ENCODE measurements around the gene MBP. TPM values are rescaled to one million over a fixed set of nuclear protein-coding genes. Genes with fewer than 3 reads are reported as not detected.

MBP gene
- polyA plus RNA-seq, 4 donors, result 19.6 to 25.1 (median 20.5) TPM

DNA sequence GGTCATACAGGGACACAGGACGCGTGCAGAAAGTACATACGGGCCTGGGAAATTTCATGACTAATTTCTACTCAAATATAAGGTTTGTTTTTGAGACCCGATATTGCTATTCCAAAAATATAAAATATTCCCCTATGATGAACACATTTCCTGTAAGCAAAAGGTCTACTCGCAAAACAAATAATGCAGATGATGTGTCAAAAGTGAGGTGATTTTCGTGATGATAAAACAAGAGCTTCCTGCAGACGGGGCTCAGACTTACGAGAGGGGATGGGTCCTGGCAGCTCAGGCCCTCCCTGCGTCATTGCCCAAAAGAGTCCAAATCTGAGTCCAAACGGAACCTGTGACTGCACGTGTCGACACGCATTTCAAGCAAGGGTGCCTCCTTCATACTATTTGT lies 62.7 kb downstream of the MBP start:
- DNase-seq (ENCODE audit: low read depth in 4 of 4, low spot score in 3 of 4), result no peak

DNA sequence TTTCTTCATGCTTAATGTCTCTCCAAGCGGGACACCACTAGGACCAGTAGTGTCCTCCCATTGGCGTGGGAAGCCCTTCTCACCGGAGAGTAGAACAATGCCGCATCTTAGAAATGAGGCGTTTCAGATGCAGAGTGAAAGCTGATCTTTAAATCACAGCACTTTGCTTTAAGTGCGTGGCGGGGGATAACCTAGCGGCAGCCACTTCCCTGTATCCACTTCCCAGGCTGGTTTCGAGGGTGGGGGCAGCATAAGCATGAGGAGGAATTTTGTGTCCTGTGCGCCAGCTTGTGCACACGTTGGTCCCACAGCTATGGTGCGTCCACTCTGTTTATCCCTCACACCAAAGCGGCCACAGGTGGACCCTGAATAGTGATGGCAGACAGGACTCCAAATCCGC lies 63.1 kb downstream of the MBP start:
- no peak for DNase-seq (ENCODE audit: low read depth in 4 of 4, low spot score in 3 of 4)

DNA sequence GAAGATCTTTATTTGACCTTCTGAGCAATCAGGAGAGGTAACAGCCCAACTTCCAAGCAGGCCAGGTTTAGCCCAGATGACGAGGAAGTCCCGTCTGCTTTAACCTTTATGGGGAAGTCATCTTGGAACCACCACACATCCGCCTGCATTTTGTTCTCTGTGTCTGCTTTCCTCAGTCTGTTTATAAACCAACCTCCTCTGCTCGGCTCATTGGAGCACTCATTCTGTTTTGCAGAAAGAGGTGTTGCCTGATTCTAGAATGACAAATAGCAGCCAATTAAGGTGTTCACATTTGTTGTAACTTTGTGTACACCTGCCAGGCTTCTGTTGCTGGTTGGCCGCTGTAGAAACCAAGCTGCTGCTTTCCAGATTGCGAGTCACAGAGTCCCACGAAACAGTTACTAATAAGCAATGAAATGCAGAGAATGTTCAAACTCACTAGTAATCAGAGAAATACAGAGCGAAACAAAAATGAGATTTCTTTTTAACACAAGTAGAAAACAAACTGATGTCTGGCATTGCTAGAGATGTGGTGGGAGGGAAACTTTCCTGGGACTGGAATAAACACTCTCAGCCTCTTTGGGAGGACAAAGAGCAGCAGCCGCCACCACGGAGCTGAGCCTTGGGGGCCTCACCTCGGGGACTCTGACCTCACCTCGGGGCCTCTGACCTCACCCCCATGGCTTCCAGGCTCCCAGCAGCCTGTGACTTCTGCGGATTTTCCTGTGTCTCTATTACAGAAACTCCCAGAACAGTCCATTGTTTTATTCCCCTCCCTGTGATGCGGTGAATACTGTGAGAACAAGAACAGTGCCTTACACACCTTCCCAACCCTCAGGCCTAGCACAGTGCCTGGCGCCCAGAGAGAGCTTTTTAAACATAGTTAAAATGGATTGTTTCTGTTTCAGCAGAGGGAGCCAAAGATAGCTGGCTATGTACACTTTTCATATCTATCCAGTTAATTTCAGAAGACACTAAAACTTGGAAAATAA lies 64.0 kb downstream of the MBP start:
- DNase-seq (ENCODE audit: low read depth in 4 of 4, low spot score in 3 of 4), result no peak

DNA sequence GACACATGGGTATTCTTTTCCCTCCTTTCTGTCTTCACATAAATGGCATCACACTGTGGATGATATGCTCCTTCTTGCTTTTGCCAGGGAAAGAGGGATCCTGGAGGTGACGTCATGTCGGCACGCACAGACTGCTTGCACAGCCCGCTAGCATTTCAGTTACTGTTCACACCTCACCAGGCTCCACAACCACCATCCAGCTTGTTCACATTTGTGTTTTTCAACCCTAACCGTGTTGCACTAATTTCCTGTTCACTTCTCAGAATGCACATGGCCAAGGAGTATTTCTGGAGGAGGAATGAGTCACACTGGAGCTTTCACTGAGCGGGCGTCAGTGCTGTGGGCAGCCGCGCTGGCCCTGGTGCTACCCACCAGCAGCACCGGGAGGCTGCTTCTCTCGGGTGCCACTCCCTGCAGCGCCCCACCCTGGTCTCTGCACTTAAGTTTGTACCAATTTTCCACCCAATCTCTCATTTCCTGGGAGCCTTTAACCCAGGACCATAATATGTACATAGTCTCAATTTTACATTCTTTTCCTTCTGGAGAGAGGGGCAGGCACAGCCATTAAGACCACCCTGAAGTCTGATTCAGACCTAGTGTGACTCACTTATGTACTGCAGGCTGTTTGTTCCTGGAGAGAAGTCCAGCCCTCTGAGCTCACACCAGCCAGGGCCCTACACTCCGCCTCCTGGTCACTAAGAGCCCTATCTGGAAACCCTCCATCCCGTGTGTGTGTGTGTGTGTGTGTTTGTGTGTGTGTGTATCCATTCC lies 65.1 kb downstream of the MBP start:
- DNase-seq (ENCODE audit: low read depth in 4 of 4, low spot score in 3 of 4), result no peak

DNA sequence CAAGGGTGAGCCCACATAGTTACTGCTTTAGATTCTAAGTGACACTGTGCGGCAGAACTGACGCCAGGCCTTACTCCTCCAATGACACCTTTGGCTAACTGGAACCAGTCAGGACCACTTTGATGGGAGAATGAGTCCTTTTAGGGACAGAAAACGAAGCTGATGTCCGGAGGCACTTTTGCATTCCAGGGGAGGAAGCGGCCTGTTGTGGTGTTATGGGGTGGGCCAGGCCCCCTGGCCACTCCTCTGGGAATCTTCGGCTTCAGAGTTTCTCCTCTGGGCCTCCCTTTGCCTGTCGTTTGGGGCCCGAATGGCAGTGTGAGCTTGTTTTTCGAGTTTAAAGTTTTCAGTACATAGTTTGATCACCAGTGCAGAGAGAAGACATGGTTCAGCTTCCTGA lies 65.9 kb downstream of the MBP start:
- no peak for DNase-seq (ENCODE audit: low read depth in 4 of 4, low spot score in 3 of 4)

DNA sequence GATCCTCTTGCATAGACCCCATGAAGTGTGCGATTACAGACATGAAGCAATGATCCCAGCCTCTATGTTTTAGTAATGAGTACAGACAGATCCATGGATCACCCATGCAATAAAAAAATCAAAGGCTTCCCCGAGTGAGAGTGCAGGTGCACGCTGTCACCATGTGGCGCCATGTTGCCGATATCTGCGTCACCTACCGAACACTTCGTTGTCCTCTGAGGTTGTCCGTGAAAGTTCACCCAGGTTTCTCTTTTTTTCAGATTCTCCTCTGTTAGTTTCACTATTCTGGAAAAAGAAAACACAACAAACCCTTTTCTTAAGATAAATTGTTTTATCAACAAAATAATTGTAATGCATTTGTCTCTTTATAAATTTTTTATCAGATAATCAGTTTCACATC lies 66.5 kb downstream of the MBP start:
- no peak for DNase-seq (ENCODE audit: low read depth in 4 of 4, low spot score in 3 of 4)

DNA sequence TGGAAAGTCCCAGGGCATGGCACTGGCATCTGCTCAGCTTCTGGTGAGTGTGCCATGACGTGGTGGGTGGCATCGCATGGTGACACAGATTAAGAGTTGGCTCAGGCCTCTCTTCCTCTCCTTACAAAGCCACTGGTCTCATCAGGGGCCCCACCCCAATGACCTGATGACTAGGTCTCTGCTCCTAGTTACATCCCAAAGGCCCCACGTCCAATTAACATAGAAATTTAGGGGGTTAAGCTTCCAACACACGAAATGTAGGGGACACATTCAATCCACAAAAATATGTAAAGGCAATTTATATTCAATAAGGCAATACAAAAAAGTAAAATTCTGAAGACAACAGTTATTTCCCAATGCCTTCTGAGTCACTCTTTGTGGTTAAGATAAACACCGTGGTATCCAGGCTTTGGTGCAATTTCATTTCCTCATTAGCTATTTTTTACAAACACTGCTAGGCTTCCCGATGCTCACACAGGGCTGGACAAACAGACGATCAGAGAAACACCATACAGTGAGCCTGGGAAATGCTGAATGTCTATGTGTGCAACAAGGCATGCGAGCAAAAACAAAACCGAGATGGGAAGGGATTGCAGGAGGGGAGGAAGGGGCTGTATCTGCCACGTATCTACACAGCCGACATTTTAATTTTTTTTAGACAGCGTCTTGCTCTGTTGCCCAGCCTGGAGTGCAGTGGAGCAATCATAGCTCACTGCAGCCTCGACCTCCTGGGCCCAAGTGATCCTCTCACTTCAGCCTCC lies 67.2 kb downstream of the MBP start:
- no peak for DNase-seq (ENCODE audit: low read depth in 4 of 4, low spot score in 3 of 4)

DNA sequence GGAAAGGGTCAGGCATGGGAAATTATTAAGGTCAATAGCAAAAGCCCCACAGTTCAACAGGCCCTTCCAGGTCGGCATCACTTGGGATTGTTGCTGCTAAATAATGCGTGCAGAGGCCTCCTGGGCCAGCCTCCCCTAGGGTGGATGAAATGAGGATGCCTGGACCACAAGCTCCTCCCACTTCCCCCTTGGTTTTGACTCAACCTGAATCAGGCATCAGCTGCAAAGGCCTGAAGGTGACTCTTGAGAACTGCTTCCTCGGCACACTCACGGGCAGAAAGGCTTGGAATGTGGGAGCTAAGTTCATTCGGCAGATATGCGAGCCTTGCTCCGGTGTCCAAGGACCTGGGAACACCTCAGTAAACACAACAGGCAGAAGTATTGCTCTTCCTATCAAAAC lies 69.3 kb downstream of the MBP start:
- DNase-seq (ENCODE audit: low read depth in 4 of 4, low spot score in 3 of 4), result no peak

DNA sequence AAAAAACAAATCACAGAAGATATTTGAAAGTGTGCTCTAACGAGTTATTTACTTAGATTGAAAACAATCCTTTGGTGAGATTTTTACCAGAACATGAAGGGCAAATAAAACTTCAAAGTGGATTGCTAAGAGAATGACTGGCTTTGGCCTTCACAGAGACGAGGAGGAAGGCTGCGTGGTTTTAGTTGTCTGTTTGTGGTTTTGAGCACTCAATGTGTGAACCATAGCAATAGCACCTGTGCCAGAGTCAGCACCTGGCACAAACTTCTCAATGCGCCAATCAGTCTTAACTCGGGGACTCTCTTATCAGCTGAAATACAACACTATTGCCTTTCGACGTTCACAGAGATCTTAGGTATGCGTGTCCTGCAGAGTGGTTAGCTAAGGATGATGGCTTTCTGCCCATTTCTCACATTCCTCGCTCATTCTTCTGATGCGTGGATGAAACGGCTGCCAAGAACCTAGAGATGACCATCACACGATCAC lies 70.0 kb downstream of the MBP start:
- DNase-seq (ENCODE audit: low read depth in 4 of 4, low spot score in 3 of 4), result no peak

DNA sequence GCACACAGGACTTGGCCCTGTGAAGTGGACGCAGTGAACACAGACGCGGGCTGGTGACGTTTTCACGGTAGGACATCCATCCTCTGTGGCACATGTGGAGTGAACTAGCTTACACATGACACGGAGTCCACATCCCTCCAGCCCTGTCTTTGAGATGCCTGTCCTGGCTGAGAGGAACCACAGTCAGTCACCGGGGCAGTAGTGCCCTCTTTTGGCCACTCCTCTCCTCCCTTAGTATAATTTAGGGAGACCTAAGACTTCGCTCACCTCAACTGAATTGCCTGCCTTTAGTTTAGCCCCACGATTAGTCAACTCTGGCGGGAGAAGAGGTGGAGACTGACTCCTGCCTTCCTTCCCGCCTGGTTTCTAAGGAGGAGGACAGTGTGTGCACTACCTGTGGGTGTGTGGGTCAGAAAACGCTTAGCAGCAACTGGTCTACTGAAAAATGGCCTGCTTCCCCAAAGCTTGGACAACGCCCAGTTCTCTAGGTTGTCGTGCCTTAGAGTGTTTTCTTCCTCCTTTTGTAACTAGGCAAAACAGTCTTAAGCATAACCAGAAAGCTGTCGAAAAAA lies 70.6 kb downstream of the MBP start:
- DNase-seq (ENCODE audit: low read depth in 4 of 4, low spot score in 3 of 4), result no peak

DNA sequence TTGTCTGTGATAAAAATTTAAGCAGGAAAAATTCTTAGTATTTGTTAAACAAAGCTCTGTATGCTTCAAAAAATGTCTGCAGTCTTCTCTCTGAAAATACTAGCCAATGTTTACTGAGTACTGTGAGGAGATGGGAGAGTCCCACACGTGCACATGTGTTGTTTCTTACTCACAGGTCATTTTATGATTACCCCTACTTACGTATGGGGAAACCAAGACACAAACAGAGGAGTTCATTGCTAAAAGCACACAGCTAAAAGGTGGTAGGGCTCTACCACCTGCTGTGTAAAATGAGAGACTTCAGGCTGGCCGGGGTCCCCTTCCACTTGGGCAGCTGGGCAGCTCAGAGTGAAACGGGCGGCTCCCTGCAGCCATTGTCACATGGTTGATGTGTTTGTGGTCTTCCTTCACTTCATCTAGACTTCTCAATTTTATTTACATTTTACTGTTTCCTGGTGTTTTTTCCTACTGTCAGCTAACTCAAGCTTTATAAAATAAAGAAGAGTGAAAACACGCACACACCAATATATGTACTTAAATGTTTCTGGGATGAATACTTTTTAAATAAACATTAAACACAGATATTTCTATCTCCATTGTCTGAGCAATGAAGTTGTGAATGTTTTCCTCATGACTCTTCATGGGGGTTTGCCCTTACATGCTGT lies 71.2 kb downstream of the MBP start:
- DNase-seq (ENCODE audit: low read depth in 4 of 4, low spot score in 3 of 4), result no peak

DNA sequence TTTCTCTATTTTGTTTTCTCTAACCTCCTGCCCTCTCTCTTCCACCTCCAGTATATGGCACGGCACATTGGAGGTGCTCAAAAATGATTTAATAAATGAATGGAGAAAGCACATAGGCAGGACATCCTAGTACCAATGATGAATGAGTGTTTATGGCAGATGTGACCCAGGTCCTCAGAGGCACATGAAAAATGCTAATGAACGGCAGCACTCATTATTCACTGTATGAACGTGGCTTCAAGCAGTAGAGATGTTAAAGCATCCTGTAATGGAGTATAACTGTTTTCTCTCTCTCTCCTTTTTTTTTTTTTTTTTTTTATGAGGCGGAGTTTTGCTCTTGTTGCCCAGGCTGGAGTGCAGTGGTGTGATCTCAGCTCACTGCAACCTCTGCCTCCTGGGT lies 72.4 kb downstream of the MBP start:
- DNase-seq (ENCODE audit: low read depth in 4 of 4, low spot score in 3 of 4), result no peak

DNA sequence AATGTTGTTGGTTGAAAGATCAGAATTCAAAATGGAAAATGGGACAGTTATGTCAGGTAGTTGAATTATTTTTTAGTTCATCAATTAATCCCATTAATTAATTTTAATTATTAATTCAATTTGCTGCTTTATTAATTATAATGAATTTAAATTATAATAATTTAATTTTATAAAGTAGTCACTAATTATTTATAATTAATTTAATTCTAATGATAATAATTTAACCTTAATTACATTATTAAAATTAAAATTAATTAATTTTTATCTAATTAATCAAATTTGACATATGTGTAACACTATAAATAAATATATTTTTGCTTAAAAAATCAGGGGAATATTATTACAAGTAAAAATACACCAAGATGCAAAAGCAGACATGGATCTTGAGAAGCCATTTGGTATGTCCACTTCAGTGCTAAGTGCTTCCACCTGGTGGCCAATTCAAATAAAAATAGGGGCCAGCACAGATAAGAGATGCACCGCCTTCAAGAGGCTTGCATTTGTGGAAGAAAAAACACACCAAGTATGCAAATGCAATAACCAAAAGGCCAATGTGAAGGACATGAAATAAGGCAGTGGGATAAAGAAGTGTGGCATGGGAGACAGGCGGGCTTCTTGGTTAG lies 73.2 kb downstream of the MBP start:
- DNase-seq (ENCODE audit: low read depth in 4 of 4, low spot score in 3 of 4), result no peak

DNA sequence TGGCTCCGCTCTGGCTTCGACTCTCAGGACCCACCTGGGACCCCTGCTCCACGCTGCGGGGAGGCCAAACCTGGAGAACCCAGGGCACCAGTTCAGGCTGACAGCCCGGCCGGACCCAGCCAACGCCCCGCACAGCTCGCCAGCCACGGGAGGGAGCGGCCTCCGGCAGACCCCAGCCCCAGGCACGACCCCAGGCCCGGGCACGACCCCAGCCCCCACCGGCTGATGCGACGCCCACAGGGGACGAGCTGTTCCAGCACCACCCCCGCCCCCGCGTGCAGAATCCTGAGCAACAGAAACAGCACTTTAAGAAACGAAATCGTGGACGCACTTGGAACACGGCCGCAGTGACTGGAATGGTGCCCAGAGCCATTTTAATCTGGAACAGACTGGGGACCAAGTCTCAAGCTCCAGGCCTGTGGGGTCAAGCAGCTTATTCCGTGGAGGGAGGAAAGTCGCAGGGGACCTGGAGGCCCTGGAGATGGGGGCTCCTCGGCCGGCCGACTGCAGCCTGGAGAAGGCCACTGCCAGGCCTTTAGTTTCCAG lies 74.2 kb downstream of the MBP start:
- no peak for DNase-seq (ENCODE audit: low read depth in 4 of 4, low spot score in 3 of 4)

DNA sequence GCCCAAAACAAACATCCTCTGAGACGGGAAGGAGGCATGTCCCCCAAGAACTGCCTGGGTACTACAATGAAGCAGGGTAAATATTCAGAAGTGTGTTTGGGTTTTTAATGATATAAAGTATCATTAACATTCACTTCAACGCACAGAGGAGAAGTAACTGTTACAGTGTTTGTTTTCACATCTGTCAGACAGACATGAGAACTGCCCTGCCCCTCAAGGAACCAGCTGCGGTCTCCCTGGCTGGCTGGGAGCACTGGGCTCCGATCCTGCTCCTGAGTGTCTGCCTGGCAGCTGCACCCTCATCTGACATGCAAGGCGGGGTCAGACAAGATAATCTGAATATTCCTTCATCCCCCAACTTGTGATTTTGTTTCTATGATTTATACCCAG lies 75.6 kb downstream of the MBP start:
- DNase-seq (ENCODE audit: low read depth in 4 of 4, low spot score in 3 of 4), result no peak

DNA sequence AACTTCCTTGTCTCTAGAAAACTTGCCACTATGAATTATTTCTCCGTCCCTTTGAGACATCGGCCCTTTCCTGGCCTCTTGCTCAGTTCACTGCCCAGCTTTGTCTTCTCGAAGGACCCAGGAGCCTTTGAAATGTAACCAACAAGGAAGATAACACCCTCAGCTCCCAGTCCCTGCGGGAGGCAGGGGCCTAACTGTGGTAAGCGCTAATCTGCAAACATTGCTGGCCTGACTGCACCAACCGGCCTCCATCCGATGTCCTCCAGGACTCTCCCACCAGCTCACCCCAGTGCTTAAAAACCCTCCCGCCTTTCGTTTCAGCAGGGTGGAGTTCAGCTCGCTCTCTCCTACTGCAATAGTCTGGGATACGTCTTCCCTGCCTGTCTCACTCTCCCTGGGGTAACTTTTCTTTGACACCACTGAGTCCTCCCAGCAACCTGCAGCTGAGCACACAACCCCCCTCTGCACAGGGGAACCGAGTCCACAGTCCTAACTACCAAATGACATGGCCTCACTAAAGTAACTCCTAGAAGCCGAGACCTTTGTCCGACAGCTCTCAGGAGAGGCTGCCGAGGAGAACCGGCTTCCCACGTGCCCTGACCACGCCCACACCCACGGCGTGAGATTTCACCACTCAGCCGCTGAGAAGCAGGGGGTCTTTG lies 76.1 kb downstream of the MBP start:
- DNase-seq (ENCODE audit: low read depth in 4 of 4, low spot score in 3 of 4), result no peak

DNA sequence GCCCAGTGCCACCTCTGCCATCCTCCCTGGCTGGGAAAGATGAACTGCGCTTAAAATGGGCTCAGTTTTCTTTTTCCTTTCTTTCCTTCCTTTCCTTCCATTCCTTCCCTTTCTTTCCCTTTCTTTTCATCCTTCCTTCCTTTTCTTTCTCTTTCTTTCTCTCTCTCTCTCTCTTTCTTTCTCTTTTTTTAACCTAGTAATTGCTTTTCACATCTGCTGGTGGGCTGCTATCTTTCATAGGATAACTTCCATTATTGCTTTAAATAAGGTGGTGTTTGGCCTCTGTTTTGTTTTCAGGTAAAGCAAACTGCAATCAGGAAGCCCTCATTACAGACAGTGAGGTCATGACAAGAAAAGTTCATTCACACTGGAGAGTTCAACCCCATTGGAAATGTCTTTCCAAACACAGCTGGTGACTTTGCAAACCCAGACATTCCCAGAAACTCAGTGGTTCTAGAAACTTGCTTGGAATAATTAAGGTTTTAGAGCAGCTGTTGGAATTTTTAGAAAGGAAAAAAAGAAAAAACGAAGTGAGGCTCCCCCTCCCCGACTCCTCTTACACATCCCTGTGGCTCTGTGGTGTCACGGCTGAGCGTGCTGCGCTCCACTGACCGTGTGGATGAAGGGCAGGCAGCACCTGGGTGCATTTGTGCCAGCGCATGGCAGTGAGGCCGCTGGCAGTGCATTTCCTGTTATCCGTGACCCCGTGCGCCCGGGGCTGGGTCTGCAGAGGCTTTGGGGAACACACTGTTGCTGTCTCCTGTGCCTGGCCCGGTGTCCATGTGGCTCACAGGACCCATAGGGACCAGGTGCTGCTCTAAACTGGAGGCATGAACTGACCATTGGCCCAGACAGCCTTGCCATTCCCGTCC lies 76.9 kb downstream of the MBP start:
- DNase-seq (ENCODE audit: low read depth in 4 of 4, low spot score in 3 of 4), result no peak
